ENCODE measurements around the gene VAT1. TPM values are rescaled to one million over a fixed set of nuclear protein-coding genes. Genes with fewer than 3 reads are reported as not detected.

VAT1 gene
- total and polyA plus RNA-seq, 7 donors, result 43.0 to 164 (median 85.9) TPM

DNA sequence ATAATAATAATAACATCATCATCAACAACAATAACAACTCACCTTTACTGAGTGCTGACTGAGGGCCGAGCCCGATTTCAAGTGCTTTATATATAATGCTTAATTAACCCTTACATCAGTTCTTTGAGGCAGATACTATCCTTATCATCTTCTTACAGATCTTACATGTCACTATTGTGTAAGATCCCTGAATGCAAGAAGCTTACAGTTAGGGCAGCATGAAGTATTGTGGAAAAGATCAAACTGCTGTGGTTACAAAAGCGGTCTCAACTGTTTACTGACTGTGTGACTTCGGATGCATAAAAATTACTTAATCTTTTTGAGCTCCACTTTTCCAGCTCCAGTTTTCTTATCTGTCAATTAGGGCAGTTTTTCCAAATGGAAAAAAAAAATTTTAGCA is 3.3 kb downstream of the VAT1 start:
- peak overlapping the region; percentile 81 to 95 (median 90) for H3K27ac ChIP-seq
- intact Hi-C loops (cut with DNase I), result no loop called here
- H3K4me3 ChIP-seq, result no peak overlapping the region
- H3K27me3 ChIP-seq, result no peaks in the 10 kb centered on the region
- no peak for DNase-seq
- H3K9me3 ChIP-seq, result no peaks in the 10 kb centered on the region
- no peak for TF ChIP-seq POLR2A (IDR thresholded peaks at IDR 0.05)
- H3K4me1 ChIP-seq, result peaks cover 0 to 46% (median 43%) of the 10 kb centered on the region in 4 donors
- H3K36me3 ChIP-seq, result peaks cover 0 to 44% (median 25%) of the 10 kb centered on the region in 4 donors
- WGBS, 2 donors, result 44 to 53% methylated on average over 4 of the region's 4 CpGs

DNA sequence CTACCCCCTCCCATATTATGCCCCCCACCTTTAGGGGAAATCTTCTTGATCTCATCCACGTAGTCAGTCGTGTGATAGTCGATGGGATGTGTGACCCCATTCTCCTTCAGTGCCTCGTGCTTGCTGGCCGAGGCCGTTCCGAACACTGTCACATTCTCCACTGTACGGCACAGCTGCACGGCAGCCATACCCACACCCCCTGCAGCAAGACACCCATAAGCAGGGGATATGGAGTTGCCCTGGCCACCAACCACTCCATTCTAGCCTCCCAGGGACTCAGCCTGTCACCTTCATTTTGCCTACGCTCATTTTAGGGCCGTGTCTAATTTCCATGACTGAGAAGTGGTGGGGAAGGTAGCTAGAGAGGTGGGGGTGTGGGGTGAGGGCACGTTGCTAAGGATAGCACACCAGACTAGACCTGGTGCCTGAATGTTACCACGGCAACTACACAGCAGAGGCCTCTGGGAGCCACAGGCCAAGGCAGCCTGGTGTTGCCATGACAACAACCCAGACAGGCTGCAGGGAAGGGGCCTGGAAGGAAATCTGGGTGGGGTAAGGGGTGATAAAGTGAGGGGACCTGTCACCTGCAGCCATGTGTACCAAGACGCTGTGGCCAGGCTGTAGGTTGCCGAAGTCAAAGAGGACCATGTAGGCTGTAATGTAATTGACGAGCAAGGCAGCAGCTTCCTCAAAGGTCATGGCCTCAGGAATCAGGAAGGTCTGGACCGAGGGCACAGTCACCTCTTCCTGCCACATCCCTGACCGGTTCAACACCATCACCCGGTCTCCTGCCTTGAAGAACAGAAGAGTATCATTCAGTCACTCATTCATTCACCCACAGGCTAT is 4.0 kb downstream of the VAT1 start:
- TF ChIP-seq POLR2A (IDR thresholded peaks at IDR 0.05) (no peak), POLR2AphosphoS5 (IDR thresholded peaks at IDR 0.05) (no peak), EP300 (IDR thresholded peaks at IDR 0.05) (no peak)
- TF ChIP-seq, protein P1, sequence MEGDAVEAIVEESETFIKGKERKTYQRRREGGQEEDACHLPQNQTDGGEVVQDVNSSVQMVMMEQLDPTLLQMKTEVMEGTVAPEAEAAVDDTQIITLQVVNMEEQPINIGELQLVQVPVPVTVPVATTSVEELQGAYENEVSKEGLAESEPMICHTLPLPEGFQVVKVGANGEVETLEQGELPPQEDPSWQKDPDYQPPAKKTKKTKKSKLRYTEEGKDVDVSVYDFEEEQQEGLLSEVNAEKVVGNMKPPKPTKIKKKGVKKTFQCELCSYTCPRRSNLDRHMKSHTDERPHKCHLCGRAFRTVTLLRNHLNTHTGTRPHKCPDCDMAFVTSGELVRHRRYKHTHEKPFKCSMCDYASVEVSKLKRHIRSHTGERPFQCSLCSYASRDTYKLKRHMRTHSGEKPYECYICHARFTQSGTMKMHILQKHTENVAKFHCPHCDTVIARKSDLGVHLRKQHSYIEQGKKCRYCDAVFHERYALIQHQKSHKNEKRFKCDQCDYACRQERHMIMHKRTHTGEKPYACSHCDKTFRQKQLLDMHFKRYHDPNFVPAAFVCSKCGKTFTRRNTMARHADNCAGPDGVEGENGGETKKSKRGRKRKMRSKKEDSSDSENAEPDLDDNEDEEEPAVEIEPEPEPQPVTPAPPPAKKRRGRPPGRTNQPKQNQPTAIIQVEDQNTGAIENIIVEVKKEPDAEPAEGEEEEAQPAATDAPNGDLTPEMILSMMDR (IDR thresholded peaks at IDR 0.05), result no peak
- WGBS, 2 donors, result 74 to 84% methylated on average over 19 of the region's 19 CpGs
- intact Hi-C loops (cut with DNase I), result no loop called here
- Histone ChIP-seq H3K9me3 (no peaks in the 10 kb centered on the region), H3K36me3 (peaks cover 5 to 51% (median 30%) of the 10 kb centered on the region in 4 donors), H3K4me1 (peaks cover 0 to 46% (median 43%) of the 10 kb centered on the region in 4 donors), H3K27ac (peak overlapping the region; percentile 81 to 95 (median 90)), H3K27me3 (no peaks in the 10 kb centered on the region), H3K4me3 (no peak overlapping the region)
- no peak for DNase-seq

DNA sequence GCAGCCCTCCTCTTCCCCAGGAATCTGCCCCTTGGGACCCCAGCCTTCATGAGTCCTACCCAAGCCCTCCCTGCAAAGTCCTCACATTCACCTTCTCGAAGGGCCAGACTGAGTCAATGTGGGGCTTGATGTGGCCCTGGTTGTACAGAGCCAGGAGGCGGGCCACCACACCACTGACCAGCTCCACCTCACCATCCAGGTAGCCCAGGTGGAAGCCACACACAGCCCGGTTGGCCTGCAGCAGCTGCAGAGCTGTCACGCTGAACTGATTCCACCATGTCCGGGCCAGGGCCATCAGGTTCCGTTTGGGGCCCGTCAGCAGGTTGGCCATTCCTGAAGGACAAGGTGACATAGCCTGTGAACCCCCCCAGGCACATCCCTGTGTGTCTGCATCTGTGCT is 6.0 kb downstream of the VAT1 start:
- H3K27ac ChIP-seq, result peak overlapping the region; percentile 43 to 67 (median 54)
- WGBS, 2 donors, result 90 to 95% methylated on average over 7 of the region's 7 CpGs
- intact Hi-C loops (cut with DNase I), result no loop called here
- H3K27me3 ChIP-seq, result no peaks in the 10 kb centered on the region
- DNase-seq, result no peak
- H3K36me3 ChIP-seq, result peaks cover 10 to 63% (median 34%) of the 10 kb centered on the region in 4 donors
- no peak overlapping the region for H3K4me3 ChIP-seq
- TF ChIP-seq POLR2AphosphoS5 (IDR thresholded peaks at IDR 0.05), result no peak
- no peak for TF ChIP-seq POLR2A (IDR thresholded peaks at IDR 0.05)
- TF ChIP-seq, protein P1 (IDR thresholded peaks at IDR 0.05), result no peak
- TF ChIP-seq EP300 (IDR thresholded peaks at IDR 0.05), result no peak
- H3K9me3 ChIP-seq, result no peaks in the 10 kb centered on the region
- H3K4me1 ChIP-seq, result peaks cover 0 to 39% (median 37%) of the 10 kb centered on the region in 4 donors

DNA sequence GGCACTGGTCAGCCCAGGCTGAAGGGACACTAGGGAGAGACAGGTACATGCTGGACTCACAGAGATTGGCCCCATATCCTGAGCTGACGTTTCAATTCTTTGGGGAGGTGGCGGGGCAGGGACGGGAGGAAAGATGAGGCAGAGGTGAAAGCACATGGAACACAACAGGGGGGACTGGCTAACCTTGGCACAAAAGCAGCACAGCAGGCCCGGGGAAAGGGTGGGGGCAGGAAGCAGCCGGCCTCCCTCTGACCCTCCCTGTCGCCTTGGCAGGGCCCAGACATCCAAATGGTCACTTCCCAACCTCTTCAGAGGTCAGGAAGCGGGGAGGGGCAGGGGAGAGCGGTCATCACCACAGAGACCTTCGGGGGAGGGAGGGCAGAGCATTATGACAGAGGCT is 6.6 kb downstream of the VAT1 start:
- Histone ChIP-seq H3K27ac (peak overlapping the region; percentile 43 to 67 (median 54)), H3K9me3 (no peaks in the 10 kb centered on the region), H3K27me3 (no peaks in the 10 kb centered on the region), H3K36me3 (peaks cover 10 to 63% (median 34%) of the 10 kb centered on the region in 4 donors), H3K4me1 (peaks cover 0 to 34% (median 32%) of the 10 kb centered on the region in 4 donors), H3K4me3 (no peak overlapping the region)
- DNase-seq, result peak; percentile 80
- WGBS, 2 donors, result 80 to 82% methylated on average over 9 of the region's 9 CpGs
- intact Hi-C loops (cut with DNase I), result no loop called here
- TF ChIP-seq POLR2AphosphoS5 (IDR thresholded peaks at IDR 0.05), result peak in 2 of 4 donors; percentile 31
- TF ChIP-seq POLR2A (IDR thresholded peaks at IDR 0.05), result no peak

DNA sequence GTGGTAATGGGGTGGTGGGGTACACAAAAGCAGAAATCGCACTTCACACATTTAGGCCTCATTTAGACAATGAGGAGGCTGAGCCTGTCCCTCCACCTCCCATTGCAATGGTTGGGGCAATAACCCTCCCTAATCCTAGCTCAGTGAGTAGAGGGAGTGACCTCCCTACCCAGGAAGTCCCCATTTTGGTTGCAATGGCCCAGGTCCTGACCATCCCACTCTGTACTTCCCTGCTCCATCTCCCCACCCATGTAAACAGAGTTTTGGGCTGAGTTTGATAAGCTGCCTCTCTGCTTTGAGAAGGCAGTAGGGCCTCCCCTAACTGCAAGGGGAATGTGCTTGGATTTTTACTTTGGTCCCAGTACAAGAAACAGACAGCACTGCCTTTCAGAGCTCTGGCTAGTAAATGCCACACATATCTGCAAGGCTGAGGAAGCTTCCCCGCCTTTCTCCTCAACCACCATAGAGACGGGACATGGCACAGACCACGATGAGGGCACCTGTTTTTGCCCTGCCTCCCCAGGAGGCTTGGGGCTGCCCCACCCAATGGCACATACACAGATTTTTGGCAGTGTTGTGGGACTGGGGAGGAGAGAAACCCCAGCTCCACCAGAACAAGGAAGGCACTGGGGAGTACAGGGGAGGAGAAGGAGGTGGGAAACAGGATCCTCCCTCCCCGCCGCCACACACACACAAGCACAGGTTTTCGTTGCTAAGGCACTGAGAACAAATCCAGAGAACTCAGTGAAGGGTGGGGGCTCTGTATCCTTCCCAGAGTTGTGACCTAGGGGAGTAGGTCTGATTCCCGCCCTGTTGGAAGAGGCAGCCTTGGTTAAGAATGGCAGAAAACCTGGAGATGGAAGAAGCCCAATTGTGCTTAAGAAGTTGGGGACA is 7.3 kb downstream of the VAT1 start:
- intact Hi-C loops (cut with DNase I), result no loop called here
- H3K4me1 ChIP-seq, result peaks cover 0 to 32% (median 29%) of the 10 kb centered on the region in 4 donors
- H3K27me3 ChIP-seq, result no peaks in the 10 kb centered on the region
- H3K4me3 ChIP-seq, result no peak overlapping the region
- no peaks in the 10 kb centered on the region for H3K9me3 ChIP-seq
- DNase-seq, result peak; percentile 24
- TF ChIP-seq POLR2AphosphoS5 (IDR thresholded peaks at IDR 0.05) (no peak), EP300 (IDR thresholded peaks at IDR 0.05) (no peak), POLR2A (IDR thresholded peaks at IDR 0.05) (no peak)
- TF ChIP-seq, protein P1 (IDR thresholded peaks at IDR 0.05), result no peak
- H3K27ac ChIP-seq, result peak overlapping the region; percentile 43 to 67 (median 54)
- H3K36me3 ChIP-seq, result peaks cover 10 to 63% (median 34%) of the 10 kb centered on the region in 4 donors
- 79 to 80% methylated on average over 8 of the region's 8 CpGs for WGBS, 2 donors

Measured in sigmoid colon (tissue), 7 donors.